Kidney tubule cell (primary cell): ENCODE measurements around the gene KCTD11.
A peak's percentile ranks its signal among the peaks of the same experiment; 100 is the strongest.

Experiments used
- DNase-seq: peaks from one replicate; pipeline ENCODE4 v3.0.0-alpha.2; 2018; ENCODE audit warnings: low spot score

Gene KCTD11

DNA sequence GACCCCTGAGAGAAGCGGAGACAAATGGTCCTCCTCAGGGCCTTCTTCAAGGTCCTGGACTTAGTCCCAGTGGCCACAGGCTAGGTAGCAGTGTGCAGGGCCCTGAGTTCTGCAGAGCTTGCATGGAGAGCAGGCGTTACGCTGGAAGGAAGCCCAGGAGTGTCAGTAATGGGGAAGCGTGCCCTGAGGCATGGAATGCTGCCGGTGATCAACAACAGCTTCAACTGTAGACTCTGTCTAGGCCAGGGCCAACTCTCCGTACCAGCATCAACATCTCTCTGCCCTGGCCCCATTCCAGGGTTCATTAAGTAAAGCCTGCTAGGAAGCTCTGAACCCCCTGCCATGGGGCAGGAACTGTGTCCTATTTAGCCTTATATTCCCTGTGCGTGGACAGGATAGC is 28.4 kb downstream of the KCTD11 start:
- DNase-seq = peak; percentile 29

DNA sequence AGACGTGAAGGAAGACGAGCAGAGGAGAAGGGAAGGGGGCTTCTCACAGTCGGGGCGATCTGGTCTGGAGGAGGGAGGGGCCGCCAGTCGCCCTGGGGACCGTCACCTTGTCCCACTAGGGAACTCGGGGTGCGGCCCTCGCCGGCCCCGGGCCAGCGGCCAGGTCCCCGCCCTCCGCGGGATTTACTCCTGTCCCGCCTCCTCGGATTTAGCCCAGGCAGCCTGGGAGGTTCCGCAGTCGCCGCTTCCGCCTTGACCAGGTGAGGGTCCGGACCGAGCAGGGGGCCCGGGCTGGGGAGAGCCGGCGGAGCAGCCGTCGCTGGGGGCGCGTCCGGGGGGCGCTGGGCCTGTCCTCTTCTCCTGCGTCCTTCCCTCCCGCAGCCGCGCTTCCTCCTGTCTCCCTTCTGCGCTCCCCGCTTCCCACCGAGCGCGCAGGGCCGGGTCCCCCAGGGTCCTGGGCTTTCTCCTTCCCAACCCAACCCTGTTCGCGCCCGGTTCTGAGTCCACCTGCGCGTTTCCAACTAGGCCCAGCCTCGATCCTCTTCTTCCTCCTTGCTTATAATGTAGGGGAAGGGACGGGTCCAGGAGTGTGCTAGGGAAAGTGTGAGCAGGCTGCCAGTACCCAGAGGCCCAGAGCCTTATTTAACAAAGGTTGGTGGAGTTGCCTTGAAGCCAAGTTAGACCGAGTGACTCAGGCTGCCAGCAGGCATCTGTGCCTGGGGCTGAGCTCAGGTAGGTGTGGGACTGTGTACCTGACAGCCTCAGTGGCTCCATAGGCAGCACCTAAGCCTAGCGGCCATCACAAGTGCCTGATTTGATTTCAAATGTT is 29.1 kb downstream of the KCTD11 start, which contains the start of gene TNK1:
Gene TNK1, plus strand, starts transcription at position 235 of the 829 bp plus-strand sequence. CDS start 1,838 bp downstream, outside the sequence.
- DNase-seq = peak; percentile 72

DNA sequence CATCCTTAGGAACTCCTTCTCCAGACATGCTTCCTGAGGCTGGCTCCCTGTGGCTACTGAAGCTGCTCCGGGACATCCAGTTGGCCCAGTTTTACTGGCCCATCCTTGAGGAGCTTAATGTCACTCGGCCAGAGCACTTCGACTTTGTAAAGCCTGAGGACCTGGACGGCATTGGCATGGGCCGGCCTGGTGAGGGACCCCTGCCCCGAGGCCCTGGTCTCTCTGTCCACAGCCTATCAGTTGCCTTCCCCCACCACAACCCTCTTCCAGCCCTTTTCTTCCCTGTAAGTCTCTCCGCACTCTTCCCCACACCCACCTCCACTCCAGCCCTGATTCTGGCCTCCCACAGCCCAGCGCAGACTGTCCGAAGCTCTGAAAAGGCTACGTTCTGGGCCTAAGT is 30.9 kb downstream of the KCTD11 start:
- DNase-seq = no peak

DNA sequence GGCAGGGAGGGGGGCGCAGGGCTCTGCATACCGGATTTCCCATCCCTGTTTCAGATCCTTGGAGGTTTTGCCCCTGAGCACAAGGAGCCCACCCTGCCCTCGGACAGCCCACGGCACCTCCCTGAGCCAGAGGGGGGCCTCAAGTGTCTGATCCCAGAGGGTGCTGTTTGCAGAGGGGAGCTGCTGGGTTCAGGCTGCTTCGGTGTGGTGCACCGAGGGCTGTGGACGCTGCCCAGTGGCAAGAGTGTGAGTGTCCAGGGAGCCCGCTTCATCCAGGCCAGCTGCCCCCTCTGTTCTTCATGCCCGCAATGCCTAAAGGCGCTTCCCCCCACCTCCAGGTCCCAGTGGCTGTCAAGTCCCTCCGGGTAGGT is 31.4 kb downstream of the KCTD11 start:
- no peak for DNase-seq

DNA sequence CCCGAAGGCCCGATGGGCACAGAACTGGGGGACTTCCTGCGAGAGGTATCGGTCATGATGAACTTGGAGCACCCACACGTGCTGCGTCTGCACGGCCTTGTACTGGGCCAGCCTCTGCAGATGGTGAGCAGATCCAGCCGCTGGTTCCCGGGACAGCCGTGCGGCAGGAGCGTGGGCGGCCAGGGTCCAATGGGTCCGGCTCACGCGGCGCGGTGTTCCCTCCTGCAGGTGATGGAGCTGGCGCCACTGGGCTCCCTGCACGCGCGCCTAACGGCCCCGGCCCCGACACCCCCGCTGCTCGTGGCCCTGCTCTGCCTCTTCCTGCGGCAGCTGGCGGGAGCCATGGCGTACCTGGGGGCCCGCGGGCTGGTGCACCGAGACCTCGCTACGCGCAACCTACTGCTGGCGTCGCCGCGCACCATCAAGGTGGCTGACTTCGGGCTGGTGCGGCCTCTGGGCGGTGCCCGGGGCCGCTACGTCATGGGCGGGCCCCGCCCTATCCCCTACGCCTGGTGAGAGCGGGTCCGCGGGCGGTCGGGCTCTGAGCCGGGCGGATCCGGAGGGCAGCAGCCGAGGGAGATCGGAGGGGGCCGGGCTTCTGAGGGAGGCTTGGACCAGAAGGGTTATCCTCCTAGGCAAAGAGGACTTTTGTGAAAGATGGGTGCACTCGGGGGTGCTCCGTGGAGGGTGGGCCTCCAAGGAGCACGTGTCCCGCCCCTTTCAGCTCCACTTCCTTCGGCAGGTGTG is 32.0 kb downstream of the KCTD11 start:
- DNase-seq = no peak

DNA sequence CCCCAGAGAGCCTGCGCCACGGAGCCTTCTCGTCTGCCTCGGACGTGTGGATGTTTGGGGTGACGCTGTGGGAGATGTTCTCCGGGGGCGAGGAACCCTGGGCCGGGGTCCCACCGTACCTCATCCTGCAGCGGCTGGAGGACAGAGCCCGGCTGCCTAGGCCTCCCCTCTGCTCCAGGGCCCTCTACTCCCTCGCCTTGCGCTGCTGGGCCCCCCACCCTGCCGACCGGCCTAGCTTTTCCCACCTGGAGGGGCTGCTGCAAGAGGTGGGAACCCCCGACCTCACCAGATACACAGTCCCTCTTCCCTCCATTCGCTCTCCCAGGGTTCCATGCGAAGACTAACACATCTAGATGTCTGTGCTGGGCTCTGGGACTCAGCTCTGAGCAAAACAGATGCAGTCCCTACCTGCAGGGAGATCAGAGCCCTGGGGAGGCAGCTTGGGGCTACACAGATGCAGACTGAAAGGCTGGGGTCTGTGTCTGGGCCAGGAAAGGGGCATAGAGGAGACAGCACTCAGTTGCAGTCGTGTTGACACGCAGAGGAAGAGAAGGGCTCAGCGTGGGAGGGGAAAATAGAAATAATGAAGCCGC is 32.6 kb downstream of the KCTD11 start:
- no peak for DNase-seq

DNA sequence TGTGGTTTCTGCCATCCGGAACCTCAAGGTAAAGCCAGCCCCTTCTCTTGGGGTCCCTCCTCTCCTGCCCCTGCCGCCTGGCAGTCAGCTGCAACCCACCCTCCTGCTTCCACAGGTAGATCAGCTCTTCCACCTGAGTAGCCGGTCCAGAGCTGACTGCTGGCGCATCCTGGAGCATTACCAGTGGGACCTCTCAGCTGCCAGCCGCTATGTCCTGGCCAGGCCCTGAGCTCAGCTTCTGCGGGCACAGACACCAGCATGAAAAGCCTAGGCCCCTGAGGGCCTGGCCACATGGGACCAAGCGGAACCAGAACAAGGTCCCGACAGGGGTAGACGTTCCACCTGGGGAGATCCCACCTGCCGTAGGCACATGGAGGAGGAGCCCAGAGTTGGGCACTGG is 36.9 kb downstream of the KCTD11 start:
- DNase-seq = no peak

DNA sequence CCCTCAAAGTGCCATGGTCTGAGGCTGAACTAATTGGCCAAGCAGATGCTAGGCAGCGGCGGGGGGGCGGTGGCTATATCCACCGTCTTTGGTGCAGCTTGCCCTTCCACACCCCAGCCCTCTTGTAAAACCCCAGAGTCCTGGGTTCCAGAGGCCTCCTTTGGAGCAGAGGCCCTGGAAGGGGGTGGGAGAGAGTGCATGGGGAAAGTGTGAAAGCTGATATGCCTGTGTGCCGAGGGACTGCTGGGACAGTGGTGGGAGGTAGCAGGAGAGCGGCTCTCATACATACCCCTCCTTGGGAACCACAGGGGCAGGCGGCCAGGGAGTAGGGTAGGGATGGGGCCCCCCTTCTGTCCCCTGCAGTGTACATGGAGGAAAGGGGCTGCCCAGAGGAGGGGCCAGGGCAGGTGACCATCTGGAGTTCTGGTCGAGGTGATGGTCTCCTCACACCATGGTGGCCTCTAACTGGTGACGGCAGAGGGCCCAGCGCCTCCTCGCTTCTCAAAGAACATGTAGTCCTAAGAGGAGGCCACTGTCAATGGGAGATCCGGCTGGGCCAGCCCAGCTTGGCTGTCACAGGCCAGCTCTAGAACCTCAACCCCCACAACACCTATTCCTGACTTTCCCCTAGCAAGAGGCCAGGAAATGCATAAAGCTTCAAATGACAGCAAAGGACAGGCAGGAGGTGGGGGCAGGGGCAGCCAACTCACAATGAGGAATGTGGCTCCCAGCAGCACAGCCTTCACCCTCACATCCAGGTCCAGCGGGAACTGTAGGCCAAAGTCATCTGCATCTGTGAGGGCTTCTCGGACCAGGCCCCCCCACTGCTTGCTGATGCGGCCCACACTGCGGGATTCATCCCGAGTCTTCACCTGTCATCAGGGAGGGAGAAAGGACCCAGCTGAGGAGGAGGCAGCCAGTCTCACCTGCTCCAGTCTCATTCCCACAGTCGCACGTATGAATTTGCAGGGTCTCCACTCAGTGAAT is 38.3 kb downstream of the KCTD11 start:
- DNase-seq = no peak

DNA sequence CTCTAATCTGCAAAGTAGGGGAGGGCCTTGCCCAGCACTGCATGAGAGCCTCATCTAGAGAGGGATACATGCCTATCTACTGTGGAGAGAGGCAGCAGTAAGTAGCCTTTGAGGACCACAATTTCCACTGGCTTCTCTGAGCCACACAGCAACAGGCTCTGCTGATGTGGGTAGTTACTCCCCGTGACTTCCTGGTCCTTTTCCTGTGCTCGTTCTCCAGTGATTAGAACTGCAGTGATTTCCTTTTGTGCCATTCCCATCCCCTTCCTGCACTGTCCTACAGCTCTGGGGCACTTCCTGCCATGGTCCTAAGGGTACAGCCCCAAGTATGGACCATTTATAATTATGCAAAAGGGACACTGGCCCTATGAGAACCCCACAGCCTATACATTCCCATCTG is 39.3 kb downstream of the KCTD11 start:
- no peak for DNase-seq

DNA sequence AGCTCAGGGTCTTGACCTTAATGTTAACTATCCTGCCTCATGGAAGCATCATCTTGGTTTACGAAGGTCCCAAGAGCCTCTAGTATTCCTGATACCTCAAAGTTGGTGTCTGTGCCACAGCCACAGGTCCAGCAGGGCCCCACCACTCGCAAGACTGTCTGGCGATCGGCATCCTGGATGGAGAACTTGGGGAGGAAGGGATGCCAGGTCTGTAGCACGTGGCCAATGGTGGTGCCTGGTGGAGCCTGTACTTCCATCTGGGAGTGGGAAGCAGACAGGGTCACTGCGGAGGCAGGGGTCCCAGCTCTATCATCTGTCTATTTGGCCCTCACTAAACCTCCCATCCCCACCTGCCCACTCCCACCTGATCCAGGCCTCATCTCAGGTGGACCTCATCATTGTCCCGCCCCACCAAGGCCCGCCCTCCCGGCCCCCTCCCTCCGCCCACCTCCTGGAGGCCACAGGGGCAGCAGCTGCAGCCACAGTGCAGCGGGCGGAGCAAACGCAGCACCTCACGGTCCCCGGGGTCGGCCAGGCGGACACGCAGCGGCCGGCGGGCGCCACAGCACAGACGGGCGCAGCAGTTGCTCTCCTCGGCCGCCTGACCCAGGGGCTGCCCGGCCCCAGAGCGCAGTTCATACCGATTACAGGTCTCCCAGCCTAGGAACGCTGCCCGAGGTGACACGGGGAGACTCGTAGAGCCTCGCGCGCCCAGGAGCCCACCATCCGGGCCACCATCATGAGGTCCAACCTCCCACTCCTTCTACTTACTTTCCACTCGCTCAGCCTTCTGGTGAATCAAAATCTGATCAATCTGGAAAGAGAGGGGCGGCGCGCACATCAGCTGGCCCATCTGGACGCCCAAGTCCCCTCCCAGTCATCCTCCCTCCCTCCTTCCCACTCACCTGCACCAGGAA is 41.0 kb downstream of the KCTD11 start:
- no peak for DNase-seq

DNA sequence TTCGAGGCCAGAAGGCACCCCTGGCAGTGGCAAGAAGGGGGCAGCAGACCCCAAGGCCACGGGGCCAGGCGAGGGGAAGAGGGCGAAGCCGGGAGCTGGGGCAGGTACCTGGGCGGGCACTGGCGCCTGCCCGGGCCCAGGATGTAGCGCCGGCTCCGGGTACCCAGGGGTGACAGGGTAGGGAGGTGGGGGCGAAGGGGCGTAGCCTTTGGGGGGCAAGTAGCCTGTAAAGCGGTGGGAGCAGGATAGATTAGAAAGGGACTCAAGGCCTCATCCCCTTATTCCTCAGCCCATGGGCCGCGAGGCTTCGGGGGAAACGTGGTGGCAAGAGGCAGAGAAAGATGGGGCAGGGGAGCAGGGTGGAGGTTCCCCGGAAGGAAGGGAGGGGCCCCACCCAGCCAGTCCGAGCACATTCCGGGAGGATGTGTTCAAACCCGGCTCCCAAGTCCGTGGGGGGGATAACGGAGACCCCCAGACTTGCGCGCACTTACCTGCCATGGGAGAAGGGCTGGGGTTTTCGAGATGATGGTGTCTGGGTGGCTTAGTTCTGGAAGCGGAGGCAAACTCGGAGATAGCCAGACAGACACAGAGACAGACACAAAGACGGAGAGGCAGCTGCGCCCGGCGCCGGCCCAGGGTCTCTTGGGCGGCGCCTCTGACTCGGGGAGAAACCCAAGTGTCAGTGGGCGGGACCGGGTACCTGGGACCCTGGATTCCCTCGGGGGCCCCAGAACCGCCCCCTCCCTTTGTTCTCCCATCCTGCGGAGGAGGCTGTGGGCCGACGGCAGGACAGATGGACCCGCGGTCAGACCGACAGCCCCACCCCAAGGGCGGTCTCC is 41.9 kb downstream of the KCTD11 start:
- peak; percentile 29 for DNase-seq

DNA sequence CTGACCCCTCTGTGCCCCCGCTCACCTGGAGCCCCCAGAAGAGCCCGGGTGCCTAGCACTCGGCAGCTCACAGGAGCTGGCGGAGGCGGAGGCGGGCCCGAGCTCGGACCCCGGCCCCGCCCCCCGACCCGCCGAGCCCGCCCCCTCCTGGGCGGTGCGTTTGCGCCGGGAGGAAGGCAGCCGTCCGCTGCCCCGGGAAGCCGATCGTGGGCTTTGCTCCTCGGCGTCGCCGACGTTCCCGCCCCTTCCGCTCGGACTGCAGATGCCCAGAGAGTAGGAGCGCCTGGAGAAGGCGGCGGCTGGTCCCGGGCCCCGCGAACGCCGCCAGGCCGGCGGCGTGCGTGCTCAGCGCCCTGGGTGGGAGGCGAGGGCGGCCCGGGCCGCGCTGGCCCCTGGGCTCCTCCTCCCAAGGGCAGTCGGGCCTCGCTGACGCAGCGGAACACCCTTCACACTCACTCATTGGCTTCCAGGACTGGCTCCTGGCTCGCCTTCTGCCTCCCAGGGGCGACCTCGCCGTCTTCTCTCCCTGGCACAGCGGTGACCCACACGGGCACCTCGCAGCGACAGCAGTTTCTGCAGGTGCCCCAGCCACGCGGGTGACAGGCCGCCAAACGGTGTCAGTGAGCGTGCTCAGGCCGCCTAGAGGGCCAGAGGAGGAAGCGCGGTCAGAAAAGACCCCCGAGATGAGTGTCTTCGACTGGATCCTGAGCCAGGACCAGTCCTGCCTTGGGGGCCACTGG is 42.7 kb downstream of the KCTD11 start, which contains the start of gene PLSCR3:
Gene PLSCR3, minus strand, starts transcription at position 74 of the 740 bp plus-strand sequence. CDS start 415 bp downstream, outside the sequence.
- peak; percentile 94 for DNase-seq

DNA sequence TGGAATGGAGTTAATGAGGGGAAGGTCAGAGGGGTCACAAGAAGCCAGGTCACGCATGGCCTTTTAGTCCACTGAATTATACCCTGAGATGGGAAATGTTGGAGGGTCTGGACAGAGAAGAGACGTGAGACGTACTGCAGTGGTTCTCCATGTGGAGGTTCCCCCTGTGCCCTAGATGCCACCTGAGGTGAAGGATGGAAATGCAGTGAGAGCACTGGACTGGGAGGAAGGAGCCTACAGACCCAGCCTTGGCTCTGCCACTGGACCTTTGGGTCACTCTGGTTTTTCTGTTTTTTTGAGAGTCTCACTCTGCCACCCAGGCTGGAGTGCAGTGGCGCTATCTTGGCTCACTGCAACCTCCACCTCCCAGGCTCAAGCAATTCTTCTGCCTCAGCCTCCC is 44.2 kb downstream of the KCTD11 start:
- no peak for DNase-seq

DNA sequence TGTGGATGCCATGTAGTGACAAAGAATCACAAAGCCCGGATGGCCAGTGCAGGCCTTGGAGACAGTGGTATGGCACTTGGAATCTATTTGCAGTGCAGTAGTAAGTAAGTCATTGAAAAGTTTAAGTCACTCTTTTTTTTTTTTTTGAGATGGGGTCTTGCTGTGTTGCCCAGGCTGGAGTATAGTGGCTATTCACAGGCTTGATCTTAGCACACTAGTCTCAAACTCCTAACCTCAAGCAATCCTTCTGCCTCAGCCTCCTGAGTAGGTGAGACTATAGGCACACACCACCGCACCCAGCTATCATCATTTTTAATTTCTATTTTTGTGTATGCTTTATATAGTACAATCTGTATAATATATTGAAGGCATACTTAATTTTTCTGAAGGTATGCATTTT is 46.6 kb downstream of the KCTD11 start:
- DNase-seq = no peak

DNA sequence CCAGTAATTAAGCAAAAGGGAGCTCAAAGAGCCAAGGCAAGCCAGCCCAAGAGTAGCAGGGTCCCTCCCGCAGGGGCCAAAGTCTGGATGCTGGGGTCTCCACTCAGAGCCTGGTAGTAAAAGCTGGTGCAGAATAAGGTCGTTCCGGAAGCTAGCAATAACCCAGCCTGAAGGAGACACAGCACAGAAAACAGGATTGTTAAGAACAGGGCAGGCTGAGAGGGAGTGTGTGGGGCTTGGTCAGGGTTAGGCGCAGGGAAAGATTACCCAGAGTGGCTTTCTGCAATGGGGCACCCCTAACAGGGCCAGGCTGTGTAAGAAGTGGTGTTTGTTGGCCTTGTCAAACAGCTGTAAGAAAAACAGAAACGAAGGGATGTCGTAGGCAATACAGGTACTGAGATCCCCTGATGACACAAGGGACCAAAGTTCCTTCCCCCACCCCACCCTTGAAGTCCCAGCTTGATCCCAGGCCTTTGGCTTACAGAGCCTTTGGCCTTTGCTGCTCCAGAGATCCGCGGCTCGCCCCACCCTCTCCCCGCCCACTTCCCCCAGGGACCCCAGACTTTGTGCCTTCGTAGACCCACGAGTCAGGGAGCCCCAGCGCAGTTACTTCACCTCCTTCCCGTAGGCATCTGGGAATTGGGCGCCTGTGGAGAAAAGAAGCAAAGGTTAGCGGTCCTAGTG is 51.2 kb downstream of the KCTD11 start:
- peak; percentile 23 for DNase-seq

DNA sequence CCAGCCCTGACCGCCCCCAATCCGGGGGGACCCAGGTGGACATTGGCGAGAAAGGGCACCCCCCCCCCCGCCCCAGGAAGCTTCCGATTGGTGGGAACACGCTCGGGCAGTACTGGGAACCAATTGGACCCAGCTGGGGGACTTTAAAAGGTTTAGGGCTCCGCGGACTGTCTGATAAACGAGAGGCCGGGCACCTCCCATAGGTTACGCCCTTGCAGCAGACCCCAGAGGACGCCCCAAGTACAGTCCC is 51.7 kb downstream of the KCTD11 start:
- no peak for DNase-seq

DNA sequence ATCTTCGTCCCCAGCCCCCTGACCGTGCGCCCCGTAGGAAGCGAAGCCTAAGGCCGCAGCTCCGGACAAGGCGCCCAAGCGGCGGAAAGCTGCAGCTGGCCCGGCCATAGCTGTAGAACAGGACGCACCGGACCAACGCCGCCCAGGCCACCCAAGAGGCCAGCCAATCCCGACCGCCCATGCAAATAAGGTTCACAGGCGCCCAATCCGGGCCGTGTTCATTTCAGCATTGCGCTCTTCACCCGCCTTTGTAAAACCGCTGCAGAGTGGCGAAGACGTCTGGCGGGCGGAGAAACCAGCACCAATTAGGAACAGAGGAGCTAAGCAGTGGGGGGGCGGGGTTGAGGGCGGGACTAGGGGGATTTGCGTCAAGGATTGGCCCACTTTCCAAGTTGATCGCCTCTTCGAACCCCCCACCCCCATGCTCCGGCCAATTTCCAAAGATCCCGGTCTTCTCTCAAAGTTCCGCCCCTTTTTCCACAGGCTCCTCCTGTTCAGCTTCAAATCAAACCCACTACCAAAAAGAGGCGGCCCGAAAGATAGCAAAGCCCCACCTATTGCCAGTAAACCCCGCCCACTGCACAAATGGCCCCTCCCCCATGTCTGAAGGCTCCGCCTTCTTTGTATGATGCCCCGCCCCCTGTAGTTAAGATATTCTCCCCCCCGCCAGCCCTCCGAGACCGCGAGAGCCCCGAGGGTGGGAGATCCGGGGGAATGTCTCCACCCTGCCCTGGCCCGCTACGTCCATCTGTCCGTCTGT is 52.2 kb downstream of the KCTD11 start, which contains the start of gene TMEM256:
Gene TMEM256, minus strand, starts transcription at position 121 of the 760 bp plus-strand sequence. Its CDS starts 13 bp downstream, at position 108.
- DNase-seq = peak; percentile 99
